ENCODE measurements around the gene DNM2.

Gene DNM2

DNA sequence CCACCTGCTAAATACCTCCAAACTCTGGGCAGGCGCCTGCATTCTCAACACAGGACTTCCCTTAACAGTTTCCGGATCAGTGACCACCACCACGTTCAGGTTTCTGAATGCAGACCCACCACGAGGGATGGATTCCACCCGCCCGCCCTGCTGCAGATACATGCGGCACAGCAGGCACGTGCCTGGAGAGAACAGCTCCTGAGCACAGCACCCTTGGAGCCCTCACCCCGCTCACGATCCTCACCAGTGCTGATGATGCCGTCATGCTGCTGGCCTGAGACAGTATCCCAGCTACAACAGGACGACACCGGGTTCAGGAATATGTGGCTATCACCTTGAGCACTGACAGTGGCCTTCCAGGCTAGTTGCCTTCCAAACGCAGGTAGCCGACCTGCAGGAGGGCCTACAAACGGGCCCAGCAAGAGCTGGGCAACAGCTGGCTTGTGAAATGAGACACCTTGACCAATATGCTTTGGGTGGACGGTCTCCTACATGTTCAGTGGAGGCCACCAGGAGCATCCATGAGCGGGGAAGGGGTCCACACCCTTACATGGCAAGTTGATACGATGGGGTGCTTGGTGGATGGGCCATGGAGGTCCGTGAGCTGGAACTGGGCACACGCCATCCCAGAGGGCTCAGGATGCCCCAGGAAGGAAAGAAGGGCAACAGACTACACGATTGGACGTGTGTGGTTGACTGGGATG lies 26.5 kb upstream of the DNM2 start:
- no peak for DNase-seq

DNA sequence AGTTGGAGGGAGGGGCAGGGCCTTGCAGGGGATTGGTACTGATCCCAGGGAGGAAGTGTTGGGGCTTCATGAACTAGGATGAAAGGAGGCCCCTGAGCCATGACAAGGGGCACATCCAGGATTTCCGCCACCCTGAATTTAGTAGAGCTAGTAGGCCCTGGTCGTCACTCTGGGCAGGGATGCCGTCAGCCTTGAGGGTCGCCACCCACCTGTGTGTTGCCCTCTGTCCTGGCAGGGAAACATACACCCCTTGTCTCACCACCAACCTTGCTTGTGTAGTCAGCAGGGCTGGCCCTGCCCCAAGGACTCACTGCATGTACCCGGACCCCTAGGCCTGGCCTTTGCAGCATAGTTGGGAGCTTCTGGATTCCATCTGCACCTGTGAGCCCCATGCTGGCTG lies 26.0 kb upstream of the DNM2 start:
- no peak for DNase-seq

- no peak for DNase-seq
Measured at GRCh38 chr19:10692673-10693264, 25.1 kb upstream of the DNM2 start.

- DNase-seq = no peak
Measured at GRCh38 chr19:10694706-10695307, 23.1 kb upstream of the DNM2 start.

DNA sequence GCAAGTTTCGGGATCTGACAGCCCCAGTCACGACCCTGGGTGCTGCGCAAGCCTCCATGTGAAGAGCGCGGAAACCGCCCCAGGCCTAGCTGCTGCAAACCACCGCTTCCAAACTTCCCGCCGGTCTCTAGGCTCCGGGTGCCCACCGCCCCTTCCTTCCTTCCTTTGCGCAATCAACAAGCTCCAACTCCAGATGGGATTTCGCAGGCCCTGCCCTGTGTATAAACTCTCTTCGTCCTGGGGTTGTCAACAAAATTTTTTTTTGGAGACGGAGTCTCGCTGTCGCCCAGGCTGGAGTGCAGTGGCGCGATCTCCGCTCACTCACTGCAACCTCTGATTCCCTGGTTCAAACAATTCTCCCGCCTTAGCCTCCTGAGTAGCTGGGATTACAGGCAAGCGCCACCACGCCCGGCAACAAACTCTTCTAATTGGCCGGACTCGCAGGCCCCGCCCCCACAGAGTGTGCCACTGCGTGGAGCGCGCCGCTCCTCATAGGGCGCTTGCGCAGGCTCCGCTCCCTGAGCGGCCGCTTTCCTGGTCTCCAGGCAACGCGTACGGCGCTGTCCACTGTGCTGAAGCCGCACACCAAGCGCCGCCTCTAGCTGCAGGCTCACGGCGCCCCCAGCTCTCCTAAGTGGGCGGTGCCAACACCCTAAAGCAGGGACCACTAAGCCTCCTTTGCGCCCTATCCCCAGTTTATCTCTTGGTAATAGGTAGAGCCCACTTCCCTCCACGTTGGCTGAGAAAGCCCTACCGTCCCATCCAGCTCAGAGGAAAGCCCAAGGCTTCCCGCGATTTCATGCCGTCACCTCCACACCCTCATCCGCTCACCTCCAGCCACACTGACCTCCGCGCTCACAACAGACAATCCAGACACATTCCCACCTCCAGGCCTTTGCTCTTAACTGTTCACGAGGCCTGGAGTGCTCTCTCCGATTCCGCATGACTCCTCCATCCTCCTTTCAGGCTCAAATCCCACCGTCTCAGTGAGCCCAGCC lies 22.2 kb upstream of the DNM2 start:
- peak; percentile 86 for DNase-seq

GRCh38 chr19:10699650-10700335 lies 18.1 kb upstream of the DNM2 start:
- peak; percentile 67 for DNase-seq

- DNase-seq = peak; percentile 28
Measured at GRCh38 chr19:10701955-10702525, 15.8 kb upstream of the DNM2 start.

DNA sequence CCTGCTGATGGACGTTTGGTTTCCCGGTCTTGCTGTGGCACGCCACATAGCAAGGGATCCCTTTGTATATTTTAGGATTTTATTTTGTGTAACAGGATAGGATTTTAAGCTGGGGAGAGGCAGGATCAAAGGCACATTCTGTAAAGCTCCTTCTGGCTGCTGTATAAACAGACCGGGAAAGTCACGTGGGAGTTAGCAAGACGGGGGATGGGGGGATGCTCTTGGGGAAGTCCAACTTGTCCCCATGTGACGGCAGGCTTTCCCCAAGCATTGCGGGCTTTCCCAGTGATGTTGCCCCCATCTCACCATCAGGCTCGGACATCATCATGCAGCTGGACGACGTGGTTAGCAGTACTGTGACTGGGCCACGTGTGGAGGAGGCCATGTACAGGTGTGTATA lies 10.9 kb upstream of the DNM2 start:
- DNase-seq = no peak

- no peak for DNase-seq
Measured at GRCh38 chr19:10707440-10707839, 10.4 kb upstream of the DNM2 start.

DNA sequence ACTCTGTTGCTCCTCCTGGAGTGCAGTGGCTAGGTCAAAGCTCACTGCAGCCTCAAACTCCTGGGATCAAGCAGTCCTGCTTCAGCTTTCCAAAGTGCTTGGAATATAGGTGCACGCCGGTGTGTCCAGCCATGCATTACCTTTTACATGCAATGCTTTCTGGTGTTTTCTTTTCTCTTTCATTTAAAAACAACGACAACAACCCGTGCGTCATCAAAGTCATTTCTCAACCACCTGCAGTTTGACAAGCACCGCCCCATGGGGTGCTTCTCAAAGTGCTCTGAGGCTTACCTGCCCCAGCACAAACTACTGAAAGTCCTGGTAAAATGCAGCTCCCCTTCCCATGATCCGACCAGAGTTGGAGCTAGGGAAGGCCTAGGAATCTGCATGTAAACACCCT lies 9.6 kb upstream of the DNM2 start:
- no peak for DNase-seq

DNA sequence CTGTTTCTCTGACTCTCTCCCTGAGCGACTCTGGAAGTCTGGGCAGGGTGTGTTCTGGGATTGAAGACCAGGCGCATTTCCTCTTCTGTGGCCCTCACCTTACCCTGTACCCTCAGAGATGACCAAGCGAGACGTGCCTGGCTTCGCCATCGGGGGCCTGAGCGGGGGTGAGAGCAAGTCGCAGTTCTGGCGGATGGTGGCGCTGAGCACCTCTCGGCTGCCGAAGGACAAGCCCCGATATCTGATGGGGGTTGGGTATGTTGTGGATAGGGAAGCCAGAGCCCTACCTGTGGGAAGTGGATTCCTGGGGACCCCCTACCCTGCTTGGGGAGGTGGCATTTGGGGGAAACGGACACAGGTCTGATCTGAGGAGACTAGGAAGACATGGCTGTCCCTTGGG lies 5.8 kb upstream of the DNM2 start:
- no peak for DNase-seq

- DNase-seq = no peak
Measured at GRCh38 chr19:10712754-10713153, 5.1 kb upstream of the DNM2 start.

DNA sequence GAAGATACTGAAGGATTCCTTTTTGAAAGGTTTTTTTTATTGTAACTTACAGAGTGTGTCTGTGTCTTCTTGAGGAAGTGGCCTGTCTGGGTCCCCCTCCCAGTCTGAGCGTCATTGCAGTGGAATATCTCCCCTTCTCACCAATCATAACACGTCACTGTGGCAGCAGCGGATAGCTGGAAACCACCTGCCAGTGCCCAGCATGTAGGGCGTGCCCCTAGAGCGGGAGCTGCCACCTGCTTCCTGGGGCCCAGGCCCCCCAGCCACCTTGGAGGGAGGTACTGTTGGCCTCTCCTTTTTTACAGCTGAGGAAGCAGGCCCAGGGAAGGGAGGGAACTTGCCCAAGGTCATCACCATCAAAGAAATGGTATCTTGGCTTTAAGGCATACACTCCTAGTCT lies 4.6 kb upstream of the DNM2 start:
- DNase-seq = no peak

- DNase-seq = no peak
Measured at GRCh38 chr19:10717054-10717355, 874 bp upstream of the DNM2 start.

DNA sequence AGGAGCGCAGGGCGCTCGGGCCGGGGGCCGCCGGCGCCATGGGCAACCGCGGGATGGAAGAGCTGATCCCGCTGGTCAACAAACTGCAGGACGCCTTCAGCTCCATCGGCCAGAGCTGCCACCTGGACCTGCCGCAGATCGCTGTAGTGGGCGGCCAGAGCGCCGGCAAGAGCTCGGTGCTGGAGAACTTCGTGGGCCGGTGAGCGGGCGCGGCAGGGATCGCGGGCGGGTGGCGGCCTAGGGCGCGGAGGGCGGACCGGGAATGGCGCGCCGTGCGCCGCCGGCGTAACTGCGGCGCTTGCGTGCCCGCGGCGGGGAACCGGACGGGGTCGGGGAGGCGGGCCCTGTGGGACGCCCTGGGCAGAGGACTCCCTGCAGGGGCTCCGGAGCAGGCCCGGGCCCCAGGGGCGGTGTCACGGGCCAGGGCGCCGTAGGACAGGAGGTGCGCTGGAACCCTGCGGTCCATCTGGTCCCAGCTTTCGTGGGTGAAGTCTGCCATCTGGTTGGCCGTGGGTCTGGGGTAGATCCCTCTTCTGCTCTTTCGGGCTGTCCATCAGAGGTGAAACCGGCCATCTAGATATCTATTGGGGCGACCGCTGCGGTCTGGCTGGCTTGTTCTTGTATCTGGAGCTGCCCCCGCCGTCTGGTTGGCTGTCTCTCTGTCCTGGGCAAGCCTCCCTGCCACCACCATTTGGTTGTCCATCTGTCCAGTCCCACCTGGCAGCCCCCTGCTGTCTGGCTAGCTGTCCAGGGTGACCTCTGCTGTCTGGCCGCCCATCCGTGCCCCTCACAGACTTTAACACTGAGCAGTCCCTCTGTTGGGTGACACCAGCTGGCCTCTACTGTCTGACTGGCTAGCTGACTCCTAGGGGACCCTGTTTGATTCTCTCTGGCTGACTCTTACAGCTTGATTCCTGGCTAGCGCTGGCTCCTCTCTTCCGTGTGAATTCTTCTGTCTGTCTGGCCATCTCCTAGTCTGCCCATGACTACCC lies 622 bp downstream of the DNM2 start:
- peak; percentile 59 for DNase-seq

DNA sequence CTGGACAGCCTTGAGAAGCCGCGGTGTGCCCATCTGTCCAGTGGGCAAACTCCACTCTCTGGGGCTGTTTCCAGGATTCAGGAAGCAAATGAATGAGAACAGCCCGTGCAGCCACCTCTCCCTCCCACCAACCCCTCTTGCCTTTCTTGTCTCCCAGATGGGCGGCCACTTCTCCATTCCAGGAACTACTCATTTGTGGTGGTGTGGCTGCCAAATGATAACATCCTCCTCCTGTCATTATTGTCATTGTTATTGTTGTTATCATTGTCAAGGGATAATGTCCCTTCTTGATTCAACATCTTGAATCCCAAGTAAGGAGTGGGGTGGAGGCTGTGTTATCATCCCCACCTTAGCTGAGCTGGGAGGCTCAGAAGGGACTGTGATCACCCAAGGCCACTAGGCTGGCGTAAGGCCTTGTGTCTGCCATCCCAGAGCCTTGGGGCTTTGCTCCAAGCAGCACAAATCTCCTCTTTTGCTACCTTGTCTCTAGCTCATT lies 1.6 kb downstream of the DNM2 start:
- DNase-seq = no peak

DNA sequence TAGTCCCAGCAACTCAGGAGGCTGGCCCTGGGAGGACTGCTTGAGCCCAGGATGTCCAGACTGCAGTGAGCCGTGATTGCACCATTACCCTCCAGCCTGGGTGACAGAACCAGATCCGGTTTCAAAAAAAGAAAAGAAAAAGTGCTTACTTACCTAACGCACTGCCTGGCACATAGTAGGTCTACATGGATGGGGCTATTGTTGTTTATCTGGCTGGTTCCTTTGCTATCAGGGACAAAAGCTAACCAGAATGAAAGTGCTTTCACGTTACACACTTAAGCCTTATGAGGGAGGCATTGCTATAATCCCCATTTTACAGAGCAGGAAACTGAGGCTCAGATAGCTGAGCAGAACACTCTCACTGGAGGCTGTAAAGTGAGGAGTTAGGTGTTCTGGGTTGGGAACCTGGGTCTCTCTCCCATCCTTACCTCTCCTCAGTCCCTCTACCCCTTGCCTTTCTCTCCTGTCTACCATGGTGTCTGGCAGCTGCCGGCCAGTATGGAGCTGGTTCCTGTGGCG lies 2.8 kb downstream of the DNM2 start:
- DNase-seq = no peak

- DNase-seq = no peak
Measured at GRCh38 chr19:10723591-10723990, 5.7 kb downstream of the DNM2 start.

- no peak for DNase-seq
Measured at GRCh38 chr19:10724573-10725071, 6.7 kb downstream of the DNM2 start.

GRCh38 chr19:10725415-10725814 lies 7.5 kb downstream of the DNM2 start:
- DNase-seq = no peak

GRCh38 chr19:10726268-10726667 lies 8.4 kb downstream of the DNM2 start:
- DNase-seq = no peak

Data from stimulated activated CD4-positive, alpha-beta T cell treated with anti-CD3 and anti-CD28 coated beads, Interleukin-4, amount 100 ng/mL, for 1 hour (primary cell).